Measurements from ENCODE around the gene MSRB3.

DNA sequence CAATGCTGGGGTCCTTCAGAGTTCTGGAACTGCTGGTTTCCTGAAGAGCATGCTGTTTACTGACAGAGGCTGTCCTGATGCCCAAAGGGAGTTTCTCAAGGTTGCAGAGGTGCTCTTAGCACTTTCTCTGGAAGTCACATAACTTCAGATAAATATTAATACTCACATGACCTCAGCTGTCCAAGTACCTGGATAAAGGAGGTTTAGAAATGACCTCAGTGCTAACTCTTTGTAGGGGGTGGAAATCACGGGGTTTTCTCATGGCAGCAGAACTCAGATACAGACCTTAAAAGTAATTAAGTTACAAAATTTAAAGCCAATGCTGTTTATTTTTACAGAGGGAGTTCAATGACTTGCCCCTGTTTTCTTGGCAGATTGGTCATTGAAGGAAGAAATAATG, 225.9 kb downstream of the MSRB3 start:
- TF ChIP-seq, protein P1, sequence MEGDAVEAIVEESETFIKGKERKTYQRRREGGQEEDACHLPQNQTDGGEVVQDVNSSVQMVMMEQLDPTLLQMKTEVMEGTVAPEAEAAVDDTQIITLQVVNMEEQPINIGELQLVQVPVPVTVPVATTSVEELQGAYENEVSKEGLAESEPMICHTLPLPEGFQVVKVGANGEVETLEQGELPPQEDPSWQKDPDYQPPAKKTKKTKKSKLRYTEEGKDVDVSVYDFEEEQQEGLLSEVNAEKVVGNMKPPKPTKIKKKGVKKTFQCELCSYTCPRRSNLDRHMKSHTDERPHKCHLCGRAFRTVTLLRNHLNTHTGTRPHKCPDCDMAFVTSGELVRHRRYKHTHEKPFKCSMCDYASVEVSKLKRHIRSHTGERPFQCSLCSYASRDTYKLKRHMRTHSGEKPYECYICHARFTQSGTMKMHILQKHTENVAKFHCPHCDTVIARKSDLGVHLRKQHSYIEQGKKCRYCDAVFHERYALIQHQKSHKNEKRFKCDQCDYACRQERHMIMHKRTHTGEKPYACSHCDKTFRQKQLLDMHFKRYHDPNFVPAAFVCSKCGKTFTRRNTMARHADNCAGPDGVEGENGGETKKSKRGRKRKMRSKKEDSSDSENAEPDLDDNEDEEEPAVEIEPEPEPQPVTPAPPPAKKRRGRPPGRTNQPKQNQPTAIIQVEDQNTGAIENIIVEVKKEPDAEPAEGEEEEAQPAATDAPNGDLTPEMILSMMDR (IDR thresholded peaks at IDR 0.05): no peak
- TF ChIP-seq POLR2A (IDR thresholded peaks at IDR 0.05): no peak

Data from body of pancreas (tissue), 4 donors.